HG03108 (cell line): Measurements from ENCODE around the gene CHGA.

Experiments used
- ATAC-seq: cut with Tn5 transposase; IDR thresholded peaks from one replicate; pipeline ENCODE4 v1.9.1; 2021; ENCODE audit warnings: moderate library complexity; ENCODE audit not compliant: unreplicated experiment

Gene CHGA

DNA sequence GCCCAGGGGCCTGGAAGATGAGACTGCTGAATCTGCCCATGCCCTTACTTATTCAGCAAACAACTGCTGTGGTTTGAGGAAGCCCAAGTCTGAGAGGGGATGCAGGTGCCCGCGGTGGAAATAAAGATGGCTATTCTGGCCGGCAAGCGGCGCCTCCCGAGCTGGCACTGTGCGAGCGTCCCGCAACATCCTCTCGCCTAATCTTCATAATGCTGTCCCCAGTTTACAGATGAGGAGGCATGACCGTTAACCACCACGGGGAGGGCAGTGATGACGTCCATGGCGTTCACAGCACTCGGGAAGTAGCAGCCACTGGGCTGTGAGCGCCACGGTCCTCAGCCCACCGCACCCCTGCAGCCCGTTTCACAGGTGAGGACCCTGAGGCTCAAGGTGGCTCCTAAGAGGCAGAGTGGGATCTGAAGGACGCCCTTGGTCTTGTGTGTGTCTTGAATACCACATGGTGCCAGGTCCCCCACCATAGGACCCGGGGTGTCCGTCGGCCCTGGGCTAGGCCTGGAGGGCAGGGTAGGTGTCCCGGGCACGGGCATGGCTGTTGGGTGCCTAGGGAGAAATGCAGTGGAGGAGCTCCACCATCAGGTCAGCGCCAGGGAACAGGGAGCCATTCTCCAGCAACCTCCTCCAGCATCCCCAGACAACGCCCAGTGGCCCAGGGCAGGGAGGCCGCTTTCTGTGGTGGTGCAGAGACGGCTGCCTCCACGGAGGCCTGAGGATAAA lies 20.2 kb downstream of the CHGA start:
- ATAC-seq = no peak

DNA sequence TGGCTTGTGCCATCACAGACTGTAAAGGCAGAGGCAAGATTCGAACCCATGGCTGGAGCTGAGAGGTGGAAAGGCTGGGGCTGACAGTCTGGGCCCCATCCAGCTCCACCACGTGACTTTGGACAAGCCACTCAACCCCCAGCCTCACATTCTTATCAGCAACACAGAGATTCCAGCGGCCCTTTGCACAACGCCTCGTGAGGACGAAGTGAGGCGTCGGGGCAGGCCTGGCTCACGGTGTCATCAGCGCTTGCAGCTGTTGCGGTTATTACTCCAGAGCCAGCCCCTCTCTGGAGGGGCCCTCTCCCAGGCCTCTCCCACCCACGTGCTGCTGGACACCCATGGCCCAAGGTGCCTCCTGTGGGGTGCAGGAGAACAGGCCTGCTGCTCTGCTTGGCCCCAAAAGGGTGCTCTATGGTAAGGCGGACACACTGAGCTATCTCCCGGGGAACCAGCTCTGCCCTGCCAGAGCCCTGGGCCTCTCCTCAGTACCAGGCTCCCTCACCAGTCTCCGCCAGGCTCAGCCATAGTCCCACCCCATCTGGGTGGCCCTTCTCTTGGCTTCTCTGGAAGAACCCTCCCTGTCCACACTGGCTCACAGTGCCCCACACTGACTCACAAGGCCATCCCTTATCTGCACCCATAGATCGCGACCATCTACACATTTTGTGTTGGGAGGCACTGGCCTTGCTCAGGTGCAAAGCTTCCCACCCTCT lies 21.1 kb downstream of the CHGA start:
- ATAC-seq = no peak

DNA sequence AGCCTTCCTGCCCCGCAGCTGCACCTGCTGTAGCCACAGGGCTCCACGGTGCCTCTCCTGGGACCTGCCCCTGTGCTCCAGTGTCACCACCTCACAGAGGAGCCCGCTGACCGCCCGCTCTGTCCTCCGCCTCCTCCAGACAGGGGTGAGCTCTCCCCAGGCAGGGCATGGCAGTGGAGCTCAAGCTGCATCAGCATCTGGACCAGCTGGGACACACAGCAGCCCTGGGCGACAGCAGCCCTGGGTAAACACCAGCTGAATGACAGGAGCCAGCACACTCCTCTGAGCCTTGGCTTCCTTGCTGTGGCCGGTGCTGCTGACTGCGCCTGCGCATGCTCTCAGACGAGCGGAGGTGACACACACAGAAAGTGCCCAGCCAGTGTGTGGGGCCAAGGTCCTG lies 22.0 kb downstream of the CHGA start:
- ATAC-seq = no peak

DNA sequence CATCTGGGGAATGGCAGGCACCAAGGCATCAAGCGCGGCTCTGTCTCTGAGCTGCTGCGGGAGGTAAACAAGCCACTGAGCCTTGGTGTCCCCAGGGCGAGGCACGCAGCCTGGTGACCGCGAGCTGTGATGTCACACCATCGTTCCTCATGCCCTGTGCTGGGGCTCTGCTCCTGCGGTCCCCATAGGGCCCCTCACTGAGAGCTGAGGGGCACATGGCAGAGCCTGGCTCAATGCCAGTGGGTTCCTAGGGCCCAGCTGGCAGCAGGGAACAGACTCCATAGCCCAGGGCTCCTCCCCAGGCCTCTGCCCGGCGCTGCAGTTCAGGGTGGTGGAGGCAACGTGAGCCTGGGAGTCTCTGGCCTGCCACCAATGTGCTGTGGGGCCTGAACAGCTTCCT lies 22.6 kb downstream of the CHGA start:
- ATAC-seq = no peak

DNA sequence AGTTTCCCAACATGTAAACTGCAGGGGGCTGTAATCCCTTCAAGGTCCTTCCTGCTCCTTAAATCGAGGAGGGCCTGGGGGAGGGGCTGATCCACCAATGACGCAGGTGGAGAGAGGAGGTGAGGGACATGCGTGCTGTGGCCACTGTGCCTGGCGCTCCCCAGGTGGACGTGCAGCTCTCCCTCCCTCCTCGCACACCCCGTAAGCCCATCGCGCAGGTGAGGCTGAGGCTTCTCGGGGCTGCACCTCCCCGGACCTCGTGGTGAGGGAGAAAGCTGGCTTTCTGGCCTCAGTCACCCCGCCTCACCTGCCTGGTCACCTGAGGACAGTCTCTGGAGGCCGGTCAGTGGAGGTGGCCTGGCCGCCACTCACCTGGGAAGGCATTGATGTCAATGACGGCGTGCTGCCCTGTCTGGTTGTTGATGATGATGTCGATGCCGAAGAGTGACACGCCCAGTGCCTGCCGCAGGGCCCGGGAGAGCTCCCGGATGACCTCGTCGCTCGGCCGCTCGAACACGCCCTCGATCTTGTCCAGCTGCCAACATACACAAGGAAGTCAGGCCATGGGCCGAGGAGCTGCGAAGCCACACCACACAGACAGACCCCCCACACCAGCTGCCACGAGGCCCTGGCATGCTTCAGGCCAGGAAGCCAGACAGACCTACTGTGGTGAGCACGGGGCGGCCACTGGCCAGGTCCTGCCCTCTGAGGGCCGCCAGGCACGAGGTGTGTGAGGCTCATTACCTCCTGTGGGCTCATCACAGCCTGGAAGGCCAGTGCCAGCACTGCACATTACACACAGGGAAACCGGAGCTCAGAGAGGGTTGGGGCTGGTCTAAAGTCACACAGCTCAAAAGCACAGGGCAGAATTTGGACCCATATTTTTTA lies 23.3 kb downstream of the CHGA start:
- no peak for ATAC-seq

DNA sequence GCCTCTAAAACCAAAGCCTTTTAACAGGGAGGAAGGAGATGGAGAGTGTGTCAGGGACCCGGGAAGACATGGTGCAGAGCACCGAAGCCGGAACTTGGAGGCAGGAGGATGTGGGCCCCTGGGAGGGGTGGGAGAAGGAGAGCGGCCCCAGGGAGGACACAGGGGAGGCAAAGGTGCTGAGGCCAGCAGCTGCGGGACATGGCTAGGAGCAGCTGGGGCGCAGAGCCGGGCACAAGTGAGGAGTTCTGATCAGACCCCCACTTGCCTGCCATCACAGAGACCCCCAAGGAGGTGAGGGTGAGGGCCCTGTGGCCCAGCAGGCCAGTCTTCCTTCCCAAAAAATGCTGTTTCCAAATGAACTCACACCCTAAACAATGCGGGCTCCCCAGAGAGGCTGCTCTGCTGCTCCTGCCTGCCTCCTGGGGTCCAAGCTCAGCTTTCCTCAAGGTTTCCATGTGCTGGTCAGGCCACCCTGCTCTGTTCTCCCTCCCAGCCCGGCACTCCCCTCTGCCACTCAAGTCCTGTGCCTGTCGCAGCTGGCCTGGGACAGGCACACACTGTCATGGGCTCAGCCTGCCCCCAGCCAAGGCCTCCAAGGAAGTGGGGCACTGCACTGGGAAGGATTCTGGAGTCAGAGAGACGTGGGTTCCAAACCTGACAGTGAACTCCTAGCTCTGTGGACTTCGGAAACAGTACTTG lies 24.0 kb downstream of the CHGA start:
- ATAC-seq = no peak

DNA sequence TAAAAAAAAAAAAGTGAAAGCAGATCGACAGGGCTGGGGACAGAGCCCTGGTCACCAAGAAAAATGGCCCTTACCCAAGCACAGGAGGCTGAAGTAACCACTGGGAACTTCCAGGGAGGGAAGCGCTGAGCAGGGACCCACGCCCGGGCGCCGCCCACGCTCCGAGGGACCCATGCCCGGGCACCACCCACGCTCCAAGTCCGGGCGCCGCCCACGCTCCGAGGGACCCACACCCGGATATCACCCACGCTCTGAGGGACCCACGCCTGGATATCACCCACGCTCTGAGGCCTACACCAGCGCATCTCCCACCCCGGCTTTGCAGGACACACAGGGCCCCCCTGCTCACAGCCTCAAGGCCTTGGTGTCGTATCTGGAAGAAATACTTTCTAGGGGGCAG lies 25.7 kb downstream of the CHGA start:
- no peak for ATAC-seq

DNA sequence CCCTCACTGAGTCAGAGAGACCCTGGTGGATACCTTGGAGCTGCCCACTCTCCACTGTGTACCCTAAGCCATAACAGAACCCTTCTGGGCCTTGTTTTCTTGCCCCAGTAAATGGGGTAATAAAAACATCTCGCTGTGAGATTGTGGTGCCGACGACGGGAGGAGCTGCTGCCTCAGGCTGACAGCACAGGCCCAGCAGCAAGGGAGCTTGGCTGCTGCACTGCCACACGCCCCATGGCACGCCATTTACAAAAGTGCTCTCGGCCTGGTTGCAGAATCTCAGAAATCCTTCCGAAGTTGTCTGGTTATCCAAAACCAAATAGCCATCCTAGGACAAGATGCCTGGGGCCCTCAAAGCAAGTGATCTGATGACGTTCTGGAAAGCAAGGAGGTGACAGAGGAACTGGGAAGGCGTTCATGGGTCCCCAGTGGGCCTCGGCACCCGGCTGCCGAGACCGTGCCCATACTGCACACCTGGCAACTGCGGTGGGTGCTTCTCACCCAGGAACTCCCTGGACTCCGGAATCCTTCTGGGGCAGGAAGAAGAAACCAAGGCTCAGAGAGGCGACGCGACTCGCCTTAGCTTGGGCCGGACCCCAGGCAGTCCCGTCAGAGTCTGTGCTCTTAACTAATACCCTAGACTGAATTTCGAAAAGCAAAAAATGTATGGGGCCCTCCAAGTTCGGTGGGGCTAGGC lies 26.7 kb downstream of the CHGA start:
- ATAC-seq = no peak

DNA sequence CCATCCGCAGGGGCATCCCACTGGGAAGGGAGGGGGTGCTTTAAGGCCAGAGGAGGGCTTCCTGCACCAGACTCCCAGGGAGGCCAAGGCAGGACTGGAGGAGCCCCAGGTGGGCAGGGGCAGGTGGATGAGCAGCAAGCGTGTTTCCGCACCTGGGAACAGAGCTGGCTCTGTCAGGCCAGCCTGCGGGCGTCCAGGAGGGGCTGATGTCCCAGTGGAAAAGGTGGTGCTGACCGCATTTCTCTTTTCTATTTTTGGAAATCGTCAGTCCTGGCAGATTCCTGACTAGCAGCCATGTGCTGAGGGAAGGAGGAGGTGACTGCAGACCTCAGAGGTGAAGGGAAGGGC lies 27.2 kb downstream of the CHGA start:
- ATAC-seq = no peak

DNA sequence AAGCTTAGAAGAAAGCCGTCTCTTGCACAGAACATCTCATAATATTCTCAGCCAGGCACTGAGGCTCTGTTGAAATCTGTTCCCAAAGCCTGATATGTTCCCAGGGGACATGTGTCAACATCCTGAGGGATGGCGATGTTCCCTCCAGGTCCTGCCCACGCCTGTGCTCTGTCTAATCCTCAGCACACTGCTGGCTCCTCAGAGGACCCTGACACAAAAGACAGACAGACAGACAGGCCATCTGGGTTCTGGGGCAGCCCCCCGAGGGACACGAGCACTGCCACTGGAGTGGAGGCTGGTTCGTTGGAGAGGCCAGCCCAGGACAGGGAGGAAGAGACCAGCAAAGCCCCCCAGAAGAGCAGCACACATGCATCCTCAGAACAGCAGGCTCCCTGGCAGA lies 27.8 kb downstream of the CHGA start:
- no peak for ATAC-seq

DNA sequence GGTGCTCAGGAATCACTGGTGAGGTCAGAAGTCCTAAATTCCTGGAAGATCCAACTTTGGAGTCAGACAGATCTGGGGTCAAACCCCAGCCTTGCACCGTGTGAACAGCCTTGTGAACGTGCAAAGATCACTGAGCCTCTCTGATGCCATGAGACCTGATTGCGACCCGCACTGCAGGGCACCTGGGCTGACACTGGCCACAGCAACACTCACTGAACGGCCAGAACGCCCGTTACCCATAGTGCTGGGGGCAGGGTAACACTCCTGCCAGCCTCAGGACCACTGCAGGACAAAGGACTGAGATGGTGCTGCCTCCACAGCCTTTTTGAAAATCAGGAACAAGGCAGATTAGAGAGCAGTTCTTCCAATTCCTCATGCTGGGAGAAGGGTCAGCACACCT lies 28.3 kb downstream of the CHGA start:
- no peak for ATAC-seq

DNA sequence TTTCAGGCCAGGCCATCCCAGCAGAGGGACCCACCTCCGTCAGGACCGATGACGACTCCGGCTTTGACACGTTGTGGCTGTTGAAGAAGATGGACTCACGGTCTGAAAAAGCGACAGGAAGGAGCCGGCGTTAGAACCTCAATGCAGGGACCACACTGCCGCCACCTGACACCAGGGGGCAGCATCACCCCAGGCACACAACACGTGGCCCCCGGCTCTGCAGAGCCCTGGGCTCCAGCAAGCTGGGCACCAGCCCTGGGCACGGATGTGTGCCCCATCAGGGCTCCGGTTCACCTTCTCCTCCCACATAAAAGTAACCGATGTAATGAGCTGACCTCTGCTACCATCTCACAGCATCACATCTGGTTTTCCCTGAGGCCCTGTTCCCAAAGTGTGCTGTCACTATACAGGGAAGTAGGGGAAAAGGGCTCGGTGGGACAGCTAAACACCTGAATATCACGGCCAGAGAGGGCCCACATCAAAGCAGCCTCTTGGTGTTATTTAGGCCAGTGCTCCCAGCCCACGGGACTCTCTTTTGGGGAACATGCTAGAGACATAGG lies 29.0 kb downstream of the CHGA start:
- ATAC-seq = peak; percentile 72

DNA sequence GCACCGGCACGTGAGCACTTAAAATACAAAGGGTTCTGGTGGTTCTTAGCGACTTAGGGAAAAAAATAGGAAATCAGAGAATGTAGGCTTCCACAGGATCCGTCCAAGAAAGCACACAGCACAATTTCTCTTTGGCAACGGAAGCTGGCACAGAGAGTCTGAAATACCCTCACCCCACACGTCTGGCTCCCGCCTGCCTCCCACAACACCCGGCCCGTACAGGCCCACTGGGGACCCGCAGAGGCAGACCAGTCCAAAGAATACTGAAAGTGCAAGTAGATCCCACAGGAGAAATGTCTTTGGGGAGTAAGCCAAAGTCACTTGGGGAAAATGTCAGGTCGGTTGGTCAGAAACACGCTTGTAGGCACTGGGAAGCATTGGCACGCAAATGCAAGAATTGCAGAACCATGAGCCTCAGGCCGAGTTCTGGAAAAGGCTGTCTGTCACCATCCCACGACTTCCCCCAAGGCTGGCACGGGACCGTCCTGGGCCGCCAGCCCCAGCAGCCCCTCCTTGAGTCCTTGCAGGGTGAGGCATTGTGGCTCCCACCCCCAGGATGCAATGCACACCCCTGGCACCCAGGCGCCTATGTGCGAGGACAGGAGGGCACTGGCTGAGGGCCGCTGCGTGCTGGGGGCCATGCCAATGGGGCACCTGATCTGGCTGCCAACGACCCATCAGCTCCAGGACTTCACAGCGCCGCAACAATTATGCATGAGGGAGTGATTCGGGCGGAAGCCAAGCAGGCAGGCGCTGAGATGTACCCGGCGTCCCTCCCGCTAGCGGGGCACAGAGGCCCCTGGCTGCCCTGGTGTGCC lies 29.7 kb downstream of the CHGA start:
- ATAC-seq = no peak

DNA sequence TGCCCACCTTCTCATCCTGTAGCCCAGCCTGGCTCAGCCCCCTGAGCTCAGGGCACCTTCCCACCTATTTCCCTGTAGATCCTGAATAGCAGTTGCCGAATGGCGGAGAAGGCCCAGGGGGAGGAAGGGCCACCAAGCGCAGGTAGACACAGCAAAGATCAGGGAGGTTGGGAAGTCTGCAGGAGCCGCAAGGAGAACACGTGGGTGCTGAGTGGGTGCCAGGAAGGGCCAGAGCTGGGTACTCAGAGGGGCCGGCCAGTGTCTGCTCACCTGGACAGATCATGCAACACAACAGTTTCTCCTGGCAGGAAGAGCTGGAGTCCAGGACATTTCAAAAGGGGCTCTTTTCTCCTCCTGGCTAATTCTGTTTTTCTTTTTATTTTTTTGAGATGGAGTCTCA lies 30.6 kb downstream of the CHGA start:
- ATAC-seq = no peak

DNA sequence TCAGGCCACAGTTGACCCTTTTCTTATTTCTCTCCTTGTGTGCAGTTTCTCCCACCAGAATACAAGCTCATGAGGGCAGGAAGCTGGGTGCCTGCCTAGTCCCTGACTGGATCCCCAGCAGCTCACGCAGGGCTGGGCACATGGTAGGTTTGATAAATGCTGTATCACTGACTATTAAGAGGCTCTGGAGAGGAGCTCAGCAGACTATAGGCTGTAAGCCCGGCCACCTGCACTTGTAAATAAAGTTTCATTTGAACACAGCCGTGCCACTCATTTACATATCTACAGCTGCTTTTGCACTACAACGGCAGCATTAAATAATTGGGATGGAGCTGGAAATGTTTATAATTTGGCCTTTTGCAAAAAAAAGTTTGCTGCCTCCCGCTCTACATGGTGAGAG lies 32.0 kb downstream of the CHGA start:
- no peak for ATAC-seq

DNA sequence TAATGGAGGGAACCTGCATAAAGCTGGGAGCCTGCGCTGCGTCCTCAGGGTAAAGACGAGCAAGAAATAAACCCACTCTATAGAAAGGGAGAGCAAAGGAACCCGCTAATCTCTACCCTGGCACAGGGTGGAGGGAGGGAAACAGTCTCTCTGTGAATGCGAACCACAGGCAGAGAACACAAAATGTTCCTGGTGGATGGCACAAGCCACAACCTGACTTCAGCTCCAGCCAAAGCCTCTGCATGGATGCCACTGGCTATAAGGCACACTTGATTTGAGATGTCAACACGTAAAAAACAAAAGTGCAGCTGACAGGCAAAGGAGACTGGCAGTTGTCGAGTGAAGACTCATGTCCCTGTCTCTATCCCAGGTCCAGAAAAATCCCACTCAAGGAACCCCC lies 32.4 kb downstream of the CHGA start:
- ATAC-seq = no peak

DNA sequence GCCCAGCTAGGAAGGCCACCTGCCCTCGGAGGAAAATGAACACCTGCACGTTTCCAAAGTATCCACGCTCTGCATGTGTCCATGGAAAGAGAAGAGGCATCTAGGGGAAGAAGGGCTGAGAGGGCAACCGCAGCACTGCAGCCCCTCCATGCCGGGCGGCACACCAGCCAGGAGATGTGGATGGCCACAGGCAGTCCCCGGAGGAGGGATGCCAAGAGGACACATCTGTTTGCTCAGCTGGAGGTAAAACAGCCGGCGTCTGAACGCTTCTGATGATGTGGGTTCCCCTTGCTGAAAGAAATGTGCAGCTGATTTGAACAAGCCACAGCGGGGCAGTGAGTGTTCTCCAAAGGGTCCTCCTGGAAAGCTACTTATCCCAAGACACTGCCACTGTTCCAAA lies 34.0 kb downstream of the CHGA start:
- no peak for ATAC-seq

DNA sequence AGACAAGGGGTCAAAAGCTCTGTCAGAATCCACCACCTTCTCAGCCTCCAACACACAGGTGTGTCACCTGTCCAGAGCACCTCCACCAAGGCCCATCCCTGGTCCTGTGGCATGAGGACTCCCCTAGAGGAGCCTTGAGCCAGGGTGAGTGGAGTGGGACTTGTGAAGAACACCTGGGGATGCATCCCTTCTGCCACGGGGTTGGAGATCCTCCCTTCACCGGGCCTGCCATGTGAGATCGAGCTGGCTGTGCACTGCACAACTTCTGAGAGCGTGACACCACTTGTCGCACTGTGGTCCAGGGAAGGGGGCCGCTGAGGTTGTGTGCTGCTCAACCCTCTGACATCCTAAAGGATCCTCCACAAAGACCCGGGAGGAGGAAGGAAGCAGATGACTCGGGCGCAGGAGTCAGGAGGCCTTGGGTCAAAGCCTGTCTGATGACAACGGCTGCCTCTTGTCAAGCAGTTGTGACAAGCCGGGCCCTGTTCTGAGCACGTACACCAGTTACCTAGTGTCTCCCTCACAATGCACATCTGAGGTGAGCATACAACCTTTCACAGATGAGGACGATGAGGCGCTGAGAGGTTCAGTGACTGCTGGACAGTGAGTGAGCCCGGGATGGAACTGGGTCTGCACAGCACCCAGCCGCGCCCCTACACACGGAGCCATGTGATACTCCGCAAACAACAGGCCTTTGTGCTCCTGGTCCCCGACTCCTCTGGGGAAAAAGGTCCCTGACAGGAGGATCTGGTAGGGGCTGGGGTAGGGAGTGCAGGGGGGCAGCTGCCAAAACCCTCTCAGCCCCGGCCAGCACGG lies 35.6 kb downstream of the CHGA start:
- no peak for ATAC-seq

DNA sequence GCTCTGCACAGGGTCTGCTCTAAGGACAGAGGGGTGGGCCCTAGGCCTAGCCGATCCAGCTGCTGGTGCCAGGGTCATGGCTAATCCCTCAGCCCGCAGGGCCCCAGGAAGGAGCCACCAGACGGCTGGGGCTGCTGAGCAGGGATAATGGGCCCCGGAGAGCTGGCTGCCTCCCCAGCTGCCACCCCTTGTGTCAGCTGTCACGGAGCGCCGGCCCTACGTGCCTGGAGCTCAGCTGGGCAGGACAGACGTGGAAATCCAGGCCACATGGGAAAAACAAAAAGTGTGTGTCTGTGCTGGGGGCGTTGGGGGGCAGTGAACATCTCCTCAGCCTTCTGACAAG lies 36.2 kb downstream of the CHGA start:
- ATAC-seq = no peak
